ENCODE data around the gene KDM5C. TPM values are rescaled to one million over a fixed set of nuclear protein-coding genes. Genes with fewer than 3 reads are reported as not detected.

The KDM5C gene
- total RNA-seq, 1 donor from 2014 or later: 114 TPM

DNA sequence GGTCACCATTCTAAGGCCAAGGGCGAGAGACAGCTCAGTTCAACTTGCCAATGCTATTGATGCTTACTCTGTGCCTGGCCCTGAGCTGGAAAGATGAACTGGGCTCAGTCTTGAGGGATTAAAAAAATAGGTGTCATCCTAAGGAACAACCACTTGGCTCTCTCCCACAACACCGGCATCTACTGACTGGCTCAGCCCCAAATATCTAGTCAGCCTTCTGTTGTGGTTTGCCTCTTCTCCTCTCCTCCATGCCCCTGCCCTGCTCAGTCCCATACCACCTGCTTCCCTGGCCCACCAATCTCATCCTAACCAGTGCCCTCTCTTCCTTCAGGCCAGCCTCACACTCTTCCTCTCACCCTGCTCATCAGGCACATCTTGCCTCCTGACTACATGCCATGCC is 29.6 kb downstream of the KDM5C start:
- no peak overlapping the region for H3K4me3 ChIP-seq (ENCODE audit: low read depth, low read length)
- no peaks in the 10 kb centered on the region for H3K27me3 ChIP-seq (ENCODE audit: control insufficient read depth, insufficient read depth, low read length)
- H3K36me3 ChIP-seq (ENCODE audit: control insufficient read depth, insufficient read depth, low read length): peaks cover 3% of the 10 kb centered on the region
- no peak for DNase-seq (ENCODE audit: low read depth)
- TF ChIP-seq, protein P1, sequence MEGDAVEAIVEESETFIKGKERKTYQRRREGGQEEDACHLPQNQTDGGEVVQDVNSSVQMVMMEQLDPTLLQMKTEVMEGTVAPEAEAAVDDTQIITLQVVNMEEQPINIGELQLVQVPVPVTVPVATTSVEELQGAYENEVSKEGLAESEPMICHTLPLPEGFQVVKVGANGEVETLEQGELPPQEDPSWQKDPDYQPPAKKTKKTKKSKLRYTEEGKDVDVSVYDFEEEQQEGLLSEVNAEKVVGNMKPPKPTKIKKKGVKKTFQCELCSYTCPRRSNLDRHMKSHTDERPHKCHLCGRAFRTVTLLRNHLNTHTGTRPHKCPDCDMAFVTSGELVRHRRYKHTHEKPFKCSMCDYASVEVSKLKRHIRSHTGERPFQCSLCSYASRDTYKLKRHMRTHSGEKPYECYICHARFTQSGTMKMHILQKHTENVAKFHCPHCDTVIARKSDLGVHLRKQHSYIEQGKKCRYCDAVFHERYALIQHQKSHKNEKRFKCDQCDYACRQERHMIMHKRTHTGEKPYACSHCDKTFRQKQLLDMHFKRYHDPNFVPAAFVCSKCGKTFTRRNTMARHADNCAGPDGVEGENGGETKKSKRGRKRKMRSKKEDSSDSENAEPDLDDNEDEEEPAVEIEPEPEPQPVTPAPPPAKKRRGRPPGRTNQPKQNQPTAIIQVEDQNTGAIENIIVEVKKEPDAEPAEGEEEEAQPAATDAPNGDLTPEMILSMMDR (IDR thresholded peaks at IDR 0.05; ENCODE audit: insufficient read depth, low read length, poor library complexity, severe bottlenecking): no peak

DNA sequence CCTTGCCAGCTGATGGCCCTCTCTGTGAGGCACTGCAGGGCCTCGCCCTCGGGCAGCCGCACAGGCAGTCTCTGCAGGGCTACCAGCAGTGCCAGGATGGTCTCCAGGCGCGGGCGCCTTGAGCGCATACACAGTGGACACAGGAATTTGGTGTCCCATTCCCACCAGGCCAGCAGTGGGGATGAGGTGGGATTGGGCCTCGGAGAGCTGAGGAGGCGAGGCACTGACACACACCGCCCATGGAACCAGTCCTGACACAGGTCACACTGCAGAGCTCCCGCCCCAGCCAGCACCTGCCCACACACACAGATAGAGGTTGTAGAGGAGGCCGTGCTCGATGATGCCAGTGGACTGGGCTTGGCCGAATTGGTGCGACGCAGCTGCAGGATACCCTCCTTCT is 30.7 kb downstream of the KDM5C start:
- H3K4me3 ChIP-seq (ENCODE audit: low read depth, low read length): no peak overlapping the region
- no peaks in the 10 kb centered on the region for H3K27me3 ChIP-seq (ENCODE audit: control insufficient read depth, insufficient read depth, low read length)
- peaks cover 3% of the 10 kb centered on the region for H3K36me3 ChIP-seq (ENCODE audit: control insufficient read depth, insufficient read depth, low read length)
- DNase-seq (ENCODE audit: low read depth): no peak
- TF ChIP-seq, protein P1 (IDR thresholded peaks at IDR 0.05; ENCODE audit: insufficient read depth, low read length, poor library complexity, severe bottlenecking): no peak

DNA sequence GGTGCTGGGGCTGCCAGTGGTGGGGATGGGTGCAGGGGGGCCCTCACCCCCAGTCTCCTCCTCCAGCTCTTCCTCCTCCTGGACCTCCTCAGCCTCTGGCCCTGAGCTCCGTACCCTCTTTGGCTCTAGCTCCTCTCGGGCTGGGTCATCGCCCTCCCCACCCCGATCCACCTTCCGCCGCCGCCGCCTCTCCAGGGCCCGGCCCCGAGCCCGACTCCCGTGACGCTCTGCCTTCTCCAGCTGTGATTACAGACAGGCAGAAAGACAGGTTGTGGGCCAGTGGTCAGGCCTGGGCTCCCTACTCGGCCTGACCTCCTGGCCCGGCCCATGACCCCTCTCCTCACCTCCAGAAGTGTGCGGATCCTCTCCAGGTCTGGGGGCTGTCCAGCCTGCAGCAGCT is 31.9 kb downstream of the KDM5C start:
- H3K36me3 ChIP-seq (ENCODE audit: control insufficient read depth, insufficient read depth, low read length): peaks cover 2% of the 10 kb centered on the region

DNA sequence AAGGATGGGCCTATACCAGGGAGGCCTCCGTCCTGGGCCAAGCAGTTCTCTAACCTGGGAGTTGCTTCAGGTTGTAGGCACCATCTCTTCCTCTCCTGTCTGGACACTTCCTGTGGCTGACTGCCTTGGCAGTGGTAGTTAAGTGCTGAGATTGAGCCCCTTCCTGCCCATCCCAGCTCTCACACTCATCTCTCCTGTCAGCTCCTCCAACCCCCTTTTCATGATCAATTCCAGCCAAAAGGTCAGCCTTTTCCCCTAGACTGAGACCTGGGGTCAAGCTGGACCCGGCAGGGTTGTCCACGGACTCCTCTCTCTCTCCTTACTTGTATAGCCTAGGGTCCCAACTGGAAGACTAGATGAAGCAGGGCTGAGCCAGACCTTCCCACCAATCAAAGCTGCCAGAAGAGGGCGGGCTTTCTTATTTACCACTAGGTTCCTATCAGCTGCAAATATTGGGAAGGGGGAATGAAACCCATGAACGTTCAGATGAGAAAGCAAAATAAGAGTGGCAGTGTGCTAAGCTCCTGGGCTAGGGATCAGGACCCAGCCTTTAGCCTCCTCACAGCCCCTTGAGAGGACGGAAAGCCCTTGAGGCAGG is 34.5 kb downstream of the KDM5C start:
- no peaks in the 10 kb centered on the region for H3K27me3 ChIP-seq (ENCODE audit: control insufficient read depth, insufficient read depth, low read length)
- no peaks in the 10 kb centered on the region for H3K36me3 ChIP-seq (ENCODE audit: control insufficient read depth, insufficient read depth, low read length)
- TF ChIP-seq, protein P1 (IDR thresholded peaks at IDR 0.05; ENCODE audit: insufficient read depth, low read length, poor library complexity, severe bottlenecking): peak; percentile 16
- H3K4me3 ChIP-seq (ENCODE audit: low read depth, low read length): no peak overlapping the region
- no peak for DNase-seq (ENCODE audit: low read depth)

More for the DNA sequence above, 31.9 kb downstream of the KDM5C start:
- H3K27me3 ChIP-seq (ENCODE audit: control insufficient read depth, insufficient read depth, low read length): no peaks in the 10 kb centered on the region
- TF ChIP-seq, protein P1 (IDR thresholded peaks at IDR 0.05; ENCODE audit: insufficient read depth, low read length, poor library complexity, severe bottlenecking): no peak
- DNase-seq (ENCODE audit: low read depth): no peak
- no peak overlapping the region for H3K4me3 ChIP-seq (ENCODE audit: low read depth, low read length)

DNA sequence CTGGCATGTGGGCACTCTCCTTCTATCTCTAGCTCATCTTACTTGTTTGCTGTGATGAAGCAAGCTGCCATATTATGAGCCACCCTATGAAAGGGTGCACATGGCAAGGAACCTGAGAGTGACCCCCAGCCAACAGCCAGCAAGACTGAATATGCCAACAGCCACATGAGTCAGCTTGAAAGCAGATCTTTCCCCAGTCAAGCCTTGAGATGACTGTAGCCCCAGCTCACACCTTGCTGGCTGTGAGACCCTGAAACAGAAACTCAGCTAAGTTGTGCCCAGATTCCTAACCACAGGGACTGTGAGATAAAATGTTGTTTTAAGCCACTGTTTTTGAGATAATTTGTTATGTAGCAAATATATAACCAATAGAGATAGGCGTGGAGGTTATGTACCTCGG is 36.2 kb downstream of the KDM5C start:
- H3K27me3 ChIP-seq (ENCODE audit: control insufficient read depth, insufficient read depth, low read length): no peaks in the 10 kb centered on the region
- H3K36me3 ChIP-seq (ENCODE audit: control insufficient read depth, insufficient read depth, low read length): no peaks in the 10 kb centered on the region
- DNase-seq (ENCODE audit: low read depth): no peak
- TF ChIP-seq, protein P1 (IDR thresholded peaks at IDR 0.05; ENCODE audit: insufficient read depth, low read length, poor library complexity, severe bottlenecking): no peak
- H3K4me3 ChIP-seq (ENCODE audit: low read depth, low read length): no peak overlapping the region

DNA sequence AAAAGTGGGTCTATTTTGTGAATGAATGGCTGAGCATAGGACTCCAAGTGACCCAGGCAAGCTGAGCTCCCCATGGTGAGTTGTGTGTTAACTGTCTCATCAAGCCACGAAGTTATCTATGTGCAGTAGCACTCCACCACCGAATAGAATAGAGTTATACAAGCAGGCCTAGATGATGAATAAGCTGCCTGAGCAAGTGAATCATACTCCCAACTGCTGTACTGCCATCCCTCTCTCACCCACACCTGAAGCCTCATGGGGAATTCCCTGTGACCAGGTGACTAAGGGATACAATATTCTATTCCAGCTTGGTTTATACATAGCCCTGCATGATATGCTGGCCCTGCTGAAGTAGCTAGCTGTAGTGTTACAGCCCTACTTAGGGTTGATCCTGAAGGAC is 38.7 kb downstream of the KDM5C start:
- TF ChIP-seq, protein P1 (IDR thresholded peaks at IDR 0.05; ENCODE audit: insufficient read depth, low read length, poor library complexity, severe bottlenecking): no peak
- Histone ChIP-seq H3K4me3 (ENCODE audit: low read depth, low read length) (no peak overlapping the region), H3K27me3 (ENCODE audit: control insufficient read depth, insufficient read depth, low read length) (no peaks in the 10 kb centered on the region), H3K36me3 (ENCODE audit: control insufficient read depth, insufficient read depth, low read length) (no peaks in the 10 kb centered on the region)
- DNase-seq (ENCODE audit: low read depth): peak; percentile 69
